Neuronal stem cell (in vitro differentiated cells): ENCODE measurements around the gene FAM120B.

Source experiments
- DNase-seq: peaks from one replicate; pipeline ENCODE4 v3.0.0-alpha.2; 2013; ENCODE audit warnings: low spot score
- H2AFZ ChIP-seq: one replicate; pipeline ENCODE4 v1.6.1; 2013; ENCODE audit warnings: mild to moderate bottlenecking, low read length, inconsistent platforms
- H2AK5ac ChIP-seq: 2 replicates; pipeline ENCODE4 v1.6.1; 2013; ENCODE audit warnings: low read depth, mild to moderate bottlenecking, inconsistent platforms, low read length, moderate library complexity, mixed read lengths
- H2BK120ac ChIP-seq: 2 replicates; pipeline ENCODE4 v1.6.1; 2013; ENCODE audit warnings: low read depth, mild to moderate bottlenecking, inconsistent platforms, low read length, moderate library complexity, mixed read lengths
- H2BK12ac ChIP-seq: one replicate; pipeline ENCODE4 v1.6.1; 2013; ENCODE audit warnings: low read length, inconsistent platforms
- H2BK15ac ChIP-seq: 2 replicates; pipeline ENCODE4 v1.6.1; 2013; ENCODE audit warnings: mild to moderate bottlenecking, low read length, inconsistent platforms, mixed read lengths
- H2BK5ac ChIP-seq: one replicate; pipeline ENCODE4 v1.6.1; 2013; ENCODE audit warnings: inconsistent platforms, mild to moderate bottlenecking, low read length, moderate library complexity
- H3K14ac ChIP-seq: one replicate; pipeline ENCODE4 v1.6.1; 2013; ENCODE audit warnings: low read length, inconsistent platforms
- H3K18ac ChIP-seq: 2 replicates; pipeline ENCODE4 v1.6.1; 2013; ENCODE audit warnings: low read length, inconsistent platforms
- H3K23ac ChIP-seq: 2 replicates; pipeline ENCODE4 v1.6.1; 2013; ENCODE audit warnings: low read depth, mild to moderate bottlenecking, mixed read lengths, low read length, inconsistent platforms; ENCODE audit not compliant: poor library complexity
- H3K27ac ChIP-seq: replicated peaks from 3 replicates; pipeline ENCODE4 v1.5.1; 2013; ENCODE audit warnings: low read length, inconsistent platforms
- H3K27me3 ChIP-seq, 3 experiments: 2 replicates each; pipeline ENCODE4 v1.6.1; 2013; ENCODE audit warnings: low read length in 3 of 3, mild to moderate bottlenecking in 2 of 3, inconsistent platforms in 1 of 3, low read depth in 1 of 3, mixed read lengths in 1 of 3, moderate library complexity in 1 of 3; ENCODE audit not compliant: control insufficient read depth in 3 of 3, insufficient read depth in 3 of 3
- H3K36me3 ChIP-seq, 2 donors: replicated peaks in 1 of 2; 2 replicates each; pipeline ENCODE4 v1.6.1; 2013; ENCODE audit warnings: low read length in 2 of 2; ENCODE audit not compliant: control insufficient read depth in 2 of 2, insufficient read depth in 2 of 2
- H3K4ac ChIP-seq: 2 replicates; pipeline ENCODE4 v1.6.1; 2013; ENCODE audit warnings: inconsistent platforms, mild to moderate bottlenecking, low read length, moderate library complexity
- H3K4me1 ChIP-seq, 2 donors: 1 replicate in 1 of 2; 2 replicates in 1 of 2; pipeline ENCODE4 v1.6.1; 2013; ENCODE audit warnings: low read length in 2 of 2, low read depth in 1 of 2; ENCODE audit not compliant: control insufficient read depth in 2 of 2, insufficient read depth in 1 of 2
- H3K4me2 ChIP-seq: one replicate; pipeline ENCODE4 v1.6.1; 2013; ENCODE audit warnings: mild to moderate bottlenecking, low read length, inconsistent platforms; ENCODE audit not compliant: insufficient read depth, poor library complexity, severe bottlenecking
- H3K4me3 ChIP-seq, 2 donors: 2 replicates each; pipeline ENCODE4 v1.5.1; 2013; ENCODE audit warnings: low read length in 2 of 2, mild to moderate bottlenecking in 2 of 2, inconsistent platforms in 1 of 2, moderate library complexity in 1 of 2
- H3K79me1 ChIP-seq: one replicate; pipeline ENCODE4 v1.6.1; 2013; ENCODE audit warnings: low read depth, mild to moderate bottlenecking, inconsistent platforms, low read length, moderate library complexity
- H3K9ac ChIP-seq: one replicate; pipeline ENCODE4 v1.6.1; 2013; ENCODE audit warnings: mild to moderate bottlenecking, low read depth, low read length, inconsistent platforms; ENCODE audit not compliant: poor library complexity
- H3K9me3 ChIP-seq, 2 donors: replicated peaks in 1 of 2; 2 replicates each; pipeline versions ENCODE3 to v1.6.1; 2013; ENCODE audit warnings: low read length in 2 of 2, mild to moderate bottlenecking in 2 of 2, inconsistent platforms in 1 of 2, low read depth in 1 of 2, mixed read lengths in 1 of 2, moderate library complexity in 1 of 2; ENCODE audit not compliant: control insufficient read depth in 2 of 2, insufficient read depth in 1 of 2
- H4K8ac ChIP-seq: one replicate; pipeline ENCODE4 v1.6.1; 2013; ENCODE audit warnings: low read depth, mild to moderate bottlenecking, inconsistent platforms, low read length, moderate library complexity
- H4K91ac ChIP-seq: one replicate; pipeline ENCODE4 v1.6.1; 2013; ENCODE audit warnings: low read length, low read depth, mild to moderate bottlenecking, inconsistent platforms; ENCODE audit not compliant: poor library complexity
- WGBS, 2 donors: extraction: QIAGEN DNeasy Blood & Tissue Kit; methylation state at CpG; one replicate each; pipeline ENCODE4 v1.1.7; 2013; ENCODE audit warnings: missing lambda C conversion rate in 2 of 2, mixed read lengths in 1 of 2; ENCODE audit not compliant: insufficient read length in 2 of 2, insufficient replicate concordance in 1 of 2; ENCODE audit errors: extremely low coverage in 2 of 2; 5-methylcytosine and 5-hydroxymethylcytosine counted together

The FAM120B gene

GRCh38 chr6:170402318-170403040 is 95.9 kb downstream of the FAM120B start:
- Histone ChIP-seq H4K8ac (no peak overlapping the region), H3K4me1 (peaks cover 20 to 25% of the 10 kb centered on the region in 2 donors), H2AFZ (no peak overlapping the region), H3K27me3 (no peaks in the 10 kb centered on the region), H3K36me3 (peaks cover 11 to 64% of the 10 kb centered on the region in 2 donors), H3K9ac (no peak overlapping the region), H3K79me1 (no peaks in the 10 kb centered on the region), H3K14ac (no peak overlapping the region), H4K91ac (no peak overlapping the region), H3K4me2 (no peak overlapping the region), H2AK5ac (no peak overlapping the region), H2BK120ac (no peak overlapping the region), H3K23ac (no peak overlapping the region), H2BK12ac (no peak overlapping the region), H3K4me3 (no peak overlapping the region), H3K4ac (no peak overlapping the region), H3K9me3 (peaks cover 4 to 5% of the 10 kb centered on the region in 2 donors), H2BK15ac (no peak overlapping the region), H3K18ac (no peak overlapping the region), H2BK5ac (no peak overlapping the region), H3K27ac (no peak overlapping the region)
- WGBS, 2 donors, result no CpG with 5 or more reads among the region's 13 CpGs
- DNase-seq, result no peak

- H2BK120ac ChIP-seq, result no peak overlapping the region
Observed at GRCh38 chr6:170403451-170403850, 96.9 kb downstream of the FAM120B start.

GRCh38 chr6:170404036-170404435 is 97.5 kb downstream of the FAM120B start:
- no peaks in the 10 kb centered on the region for H3K79me1 ChIP-seq
- H3K4me3 ChIP-seq, result no peak overlapping the region
- no peak overlapping the region for H2BK5ac ChIP-seq
- no peak for DNase-seq
- H2BK120ac ChIP-seq, result no peak overlapping the region
- no peak overlapping the region for H3K14ac ChIP-seq
- H3K18ac ChIP-seq, result peak overlapping the region; percentile 17
- H3K4me2 ChIP-seq, result no peak overlapping the region
- H3K27me3 ChIP-seq, result no peaks in the 10 kb centered on the region
- H3K23ac ChIP-seq, result no peak overlapping the region
- no peak overlapping the region for H4K8ac ChIP-seq
- H2AFZ ChIP-seq, result no peak overlapping the region
- no peak overlapping the region for H2AK5ac ChIP-seq
- no peak overlapping the region for H2BK15ac ChIP-seq
- H3K4ac ChIP-seq, result no peak overlapping the region
- no peak overlapping the region for H3K27ac ChIP-seq
- no CpG with 5 or more reads among the region's 9 CpGs for WGBS, 2 donors
- H4K91ac ChIP-seq, result no peak overlapping the region
- H3K9ac ChIP-seq, result no peak overlapping the region
- H2BK12ac ChIP-seq, result no peak overlapping the region
- peaks cover 6 to 64% of the 10 kb centered on the region in 2 donors for H3K36me3 ChIP-seq
- peaks cover 4 to 5% of the 10 kb centered on the region in 2 donors for H3K9me3 ChIP-seq
- H3K4me1 ChIP-seq, result peaks cover 20 to 25% of the 10 kb centered on the region in 2 donors

More at GRCh38 chr6:170403451-170403850, 96.9 kb downstream of the FAM120B start:
- peaks cover 4 to 5% of the 10 kb centered on the region in 2 donors for H3K9me3 ChIP-seq
- H3K36me3 ChIP-seq, result peaks cover 6 to 64% of the 10 kb centered on the region in 2 donors
- H3K4me1 ChIP-seq, result peaks cover 20 to 25% of the 10 kb centered on the region in 2 donors
- H3K27me3 ChIP-seq, result no peaks in the 10 kb centered on the region
- no peak overlapping the region for H3K4ac ChIP-seq
- H2BK15ac ChIP-seq, result no peak overlapping the region
- H2AFZ ChIP-seq, result no peak overlapping the region
- H4K91ac ChIP-seq, result no peak overlapping the region
- H2BK12ac ChIP-seq, result no peak overlapping the region
- H3K79me1 ChIP-seq, result no peaks in the 10 kb centered on the region
- no CpG with 5 or more reads among the region's 3 CpGs for WGBS, 2 donors
- H3K23ac ChIP-seq, result no peak overlapping the region
- H2BK5ac ChIP-seq, result no peak overlapping the region
- H3K18ac ChIP-seq, result peak overlapping the region; percentile 80
- H3K14ac ChIP-seq, result no peak overlapping the region
- H4K8ac ChIP-seq, result no peak overlapping the region
- H3K9ac ChIP-seq, result no peak overlapping the region
- H3K4me2 ChIP-seq, result no peak overlapping the region
- H3K27ac ChIP-seq, result no peak overlapping the region
- DNase-seq, result peak; percentile 59
- no peak overlapping the region for H2AK5ac ChIP-seq
- H3K4me3 ChIP-seq, result no peak overlapping the region

- Histone ChIP-seq H3K23ac (no peak overlapping the region), H3K36me3 (peaks cover 6 to 64% of the 10 kb centered on the region in 2 donors), H3K9me3 (peaks cover 4 to 5% of the 10 kb centered on the region in 2 donors), H3K4me2 (no peak overlapping the region), H3K79me1 (no peaks in the 10 kb centered on the region), H3K4me3 (no peak overlapping the region), H2BK15ac (no peak overlapping the region), H3K9ac (no peak overlapping the region), H3K4ac (no peak overlapping the region), H3K27me3 (no peaks in the 10 kb centered on the region), H3K18ac (no peak overlapping the region), H4K8ac (no peak overlapping the region), H3K14ac (no peak overlapping the region), H4K91ac (no peak overlapping the region), H2AFZ (no peak overlapping the region), H3K27ac (no peak overlapping the region), H2BK120ac (no peak overlapping the region), H2BK12ac (no peak overlapping the region), H2AK5ac (no peak overlapping the region), H2BK5ac (no peak overlapping the region), H3K4me1 (peaks cover 20 to 25% of the 10 kb centered on the region in 2 donors)
- WGBS, 2 donors, result no CpG with 5 or more reads among the region's 6 CpGs
- DNase-seq, result no peak
Observed at GRCh38 chr6:170404697-170405096, 98.1 kb downstream of the FAM120B start.
